PC-9 (cell line): ENCODE data around the gene UBALD2. TPM values are rescaled to one million over a fixed set of nuclear protein-coding genes. Genes with fewer than 3 reads are reported as not detected.

Experiments
- BruUV-seq: library from RNA; stranded (reverse); fragments of 400-500 nt; replicated peaks from 2 replicates; lab custom pipeline; 2021; lab: Mats Ljungman, UMichigan
- CTCF ChIA-PET: fragments of 300-600 bp; sonication (Branson Sonifier 250); formaldehyde crosslinking; loops from one replicate; lab custom pipeline; 2022; ENCODE audit warnings: antibody characterized with exemption; lab: Charles Lee
- POLR2A ChIA-PET: fragments of 300-600 bp; sonication (Branson Sonifier 250); formaldehyde crosslinking; loops from one replicate; lab custom pipeline; 2022; ENCODE audit warnings: antibody characterized with exemption; ENCODE audit not compliant: unreplicated experiment; lab: Charles Lee
- DNase-seq, 2 experiments: peaks; one replicate each; pipeline versions ENCODE4 v3.0.0 to v3.0.0-alpha.2; 2015 to 2022; ENCODE audit warnings: mixed read lengths in 1 of 2
- H2AFZ ChIP-seq: fragments of 200-600 bp; sonication (generic); 2 replicates; pipeline ENCODE4 v1.8.1; 2017; ENCODE audit warnings: antibody characterized with exemption
- H3F3A ChIP-seq: fragments of 200-600 bp; sonication (generic); 2 replicates; pipeline ENCODE4 v1.8.1; 2017; ENCODE audit warnings: antibody characterized with exemption, mild to moderate bottlenecking, low read depth; ENCODE audit not compliant: insufficient read depth
- H3K27ac ChIP-seq: fragments of 200-600 bp; sonication (generic); 2 replicates; pipeline ENCODE4 v1.6.1; 2016; ENCODE audit warnings: mixed run types
- H3K27me3 ChIP-seq: fragments of 200-600 bp; sonication (generic); 2 replicates; pipeline ENCODE4 v1.6.1; 2016; ENCODE audit warnings: low read depth, mixed run types; ENCODE audit not compliant: insufficient read depth
- H3K36me3 ChIP-seq: fragments of 200-600 bp; sonication (generic); 2 replicates; pipeline ENCODE4 v1.6.1; 2016; ENCODE audit warnings: low read depth, mixed run types
- H3K4me1 ChIP-seq: fragments of 200-600 bp; sonication (generic); replicated peaks from 2 replicates; pipeline ENCODE4 v1.6.1; 2016; ENCODE audit warnings: mixed run types; ENCODE audit not compliant: insufficient read depth
- H3K4me2 ChIP-seq: fragments of 200-600 bp; sonication (generic); 2 replicates; pipeline ENCODE4 v1.6.1; 2017; ENCODE audit warnings: mixed run types
- H3K4me3 ChIP-seq: fragments of 200-600 bp; sonication (generic); 2 replicates; pipeline ENCODE4 v1.6.1; 2016; ENCODE audit warnings: mixed run types
- H3K79me2 ChIP-seq: fragments of 200-600 bp; sonication (generic); 2 replicates; pipeline ENCODE4 v1.6.1; 2017; ENCODE audit warnings: low read depth, mixed run types
- H3K9me2 ChIP-seq: fragments of 200-600 bp; sonication (generic); 2 replicates; pipeline ENCODE4 v1.8.1; 2017; ENCODE audit warnings: mild to moderate bottlenecking; ENCODE audit not compliant: insufficient read depth
- H3K9me3 ChIP-seq: fragments of 200-600 bp; sonication (generic); 2 replicates; pipeline ENCODE4 v1.8.1; 2016; ENCODE audit warnings: low read depth; ENCODE audit not compliant: insufficient read depth
- H4K20me1 ChIP-seq: fragments of 200-600 bp; sonication (generic); 2 replicates; pipeline ENCODE4 v1.8.1; 2017; ENCODE audit not compliant: insufficient read depth
- CTCF ChIP-seq: fragments of 200-600 bp; sonication (generic); conservative IDR thresholded peaks from 2 replicates; pipeline ENCODE4 v1.6.1; 2017; ENCODE audit warnings: mixed run types, antibody characterized with exemption, mild to moderate bottlenecking, moderate library complexity
- EZH2 ChIP-seq: fragments of 200-600 bp; sonication (generic); IDR thresholded peaks from 2 replicates; pipeline ENCODE4 v1.8.0; 2017; ENCODE audit warnings: antibody characterized with exemption, low read depth
- intact Hi-C: fragments of 100-400 bp; cut with micrococcal nuclease; formaldehyde crosslinking; loops from one replicate; pipeline ENCODE4 v1.10.0; 2022; ENCODE audit not compliant: unreplicated experiment
- total RNA-seq: library from RNA; stranded (reverse); gene quantifications from 2 replicates; pipeline ENCODE4 v1.2.3, GENCODE V29; 2021

UBALD2 gene
- total RNA-seq, 1 experiment from 2014 or later: 134 TPM

- Histone ChIP-seq H3K27me3 (no peaks in the 10 kb centered on the region), H3K4me1 (no peaks in the 10 kb centered on the region), H3K27ac (no peak overlapping the region), H3K4me3 (no peak overlapping the region), H3K4me2 (no peak overlapping the region), H3K36me3 (no peaks in the 10 kb centered on the region), H2AFZ (no peak overlapping the region), H3K79me2 (no peaks in the 10 kb centered on the region), H3K9me2 (no peaks in the 10 kb centered on the region), H3F3A (peaks cover 9% of the 10 kb centered on the region; the same call in 1 of the 2 replicates), H3K9me3 (no peaks in the 10 kb centered on the region), H4K20me1 (no peaks in the 10 kb centered on the region)
- no peak for TF ChIP-seq EZH2
- TF ChIP-seq CTCF: no peak
- no peak for DNase-seq
- POLR2A ChIA-PET: no interaction called here
- CTCF ChIA-PET: no interaction called here
- intact Hi-C loops: no loop called here
- no TSS peak for BruUV-seq
Measured at GRCh38 chr17:76235883-76236282, 29.3 kb upstream of the UBALD2 start.

GRCh38 chr17:76236603-76237002 is 28.5 kb upstream of the UBALD2 start:
- Histone ChIP-seq H4K20me1 (no peaks in the 10 kb centered on the region), H3F3A (peaks cover 9% of the 10 kb centered on the region; the same call in 1 of the 2 replicates), H3K27me3 (no peaks in the 10 kb centered on the region), H3K36me3 (no peaks in the 10 kb centered on the region), H3K4me2 (no peak overlapping the region), H3K27ac (no peak overlapping the region), H2AFZ (no peak overlapping the region), H3K4me1 (peaks cover 4% of the 10 kb centered on the region), H3K9me2 (no peaks in the 10 kb centered on the region), H3K79me2 (no peaks in the 10 kb centered on the region), H3K4me3 (no peak overlapping the region), H3K9me3 (no peaks in the 10 kb centered on the region)
- ChIA-PET POLR2A (no interaction called here), CTCF (no interaction called here)
- no peak for DNase-seq
- BruUV-seq: no TSS peak
- intact Hi-C loops: no loop called here
- no peak for TF ChIP-seq EZH2
- no peak for TF ChIP-seq CTCF

- Histone ChIP-seq H3F3A (peaks cover 9% of the 10 kb centered on the region; the same call in 1 of the 2 replicates), H3K9me2 (no peaks in the 10 kb centered on the region), H3K9me3 (no peaks in the 10 kb centered on the region), H4K20me1 (no peaks in the 10 kb centered on the region), H3K4me3 (no peak overlapping the region), H3K27ac (no peak overlapping the region), H2AFZ (no peak overlapping the region), H3K27me3 (no peaks in the 10 kb centered on the region), H3K4me2 (no peak overlapping the region), H3K4me1 (peaks cover 12% of the 10 kb centered on the region), H3K36me3 (no peaks in the 10 kb centered on the region), H3K79me2 (no peaks in the 10 kb centered on the region)
- POLR2A ChIA-PET: no interaction called here
- TF ChIP-seq EZH2 (no peak), CTCF (no peak)
- CTCF ChIA-PET: no interaction called here
- no peak for DNase-seq
- BruUV-seq: no TSS peak
- intact Hi-C loops: no loop called here
Measured at GRCh38 chr17:76237859-76238313, 27.3 kb upstream of the UBALD2 start.
